Naive B cell (primary cell): Measurements from ENCODE around the gene GPAT2. TPM values are rescaled to one million over a fixed set of nuclear protein-coding genes. Genes with fewer than 3 reads are reported as not detected.
A peak's percentile ranks its signal among the peaks of the same experiment; 100 is the strongest.
"Not testable (repeated sequence)": the region's sequence is repeated elsewhere in the genome, so short reads cannot be mapped to it uniquely, and the experiment has no call there.

ENCODE experiments used
- ATAC-seq, 2 donors: fragments of 150-1000 bp; cut with Tn5 transposase; 2 replicates each; pipeline ENCODE4 v1.10.0; 2021; ENCODE audit warnings: low read depth in 2 of 2, mild to moderate bottlenecking in 2 of 2, moderate library complexity in 2 of 2
- DNase-seq: peaks from one replicate; pipeline ENCODE4 v3.0.0; 2022
- H3K27ac Mint-ChIP-seq, 6 donors: one replicate each; pipeline ENCODE4 v1.8.0; 2020 to 2022; ENCODE audit warnings: mild to moderate bottlenecking in 6 of 6, mixed read lengths in 6 of 6, moderate library complexity in 5 of 6, inconsistent platforms in 2 of 6
- H3K27me3 Mint-ChIP-seq, 3 donors: one replicate each; pipeline ENCODE4 v1.8.0; 2021 to 2022; ENCODE audit warnings: mixed read lengths in 3 of 3, mild to moderate bottlenecking in 1 of 3
- H3K36me3 Mint-ChIP-seq, 2 donors: one replicate each; pipeline ENCODE4 v1.8.0; 2020 to 2022; ENCODE audit warnings: mixed read lengths in 2 of 2, inconsistent platforms in 1 of 2, mild to moderate bottlenecking in 1 of 2
- H3K4me1 Mint-ChIP-seq, 3 donors: one replicate each; pipeline ENCODE4 v1.8.0; 2020 to 2022; ENCODE audit warnings: mixed read lengths in 3 of 3, inconsistent platforms in 1 of 3, mild to moderate bottlenecking in 1 of 3, moderate library complexity in 1 of 3
- H3K4me3 Mint-ChIP-seq, 8 donors: one replicate each; pipeline ENCODE4 v1.8.0; 2020 to 2022; ENCODE audit warnings: mild to moderate bottlenecking in 8 of 8, mixed read lengths in 8 of 8, moderate library complexity in 8 of 8, inconsistent platforms in 2 of 8
- H3K9me3 Mint-ChIP-seq, 7 donors: one replicate each; pipeline ENCODE4 v1.8.0; 2020 to 2022; ENCODE audit warnings: mixed read lengths in 7 of 7, mild to moderate bottlenecking in 5 of 7, inconsistent platforms in 2 of 7, moderate library complexity in 1 of 7
- polyA plus RNA-seq, 6 donors: library from polyadenylated mRNA; unstranded; fragments of 300-500 nt; fragmentation: Illumina TruSeq; gene quantifications; one replicate each; pipeline ENCODE4 v1.2.3, GENCODE V29; 2021; ENCODE audit warnings: low read depth in 6 of 6

The GPAT2 gene
- polyA plus RNA-seq, 6 donors from 2014 or later, result 1.2 to 28.4 (median 2.1) TPM

DNA sequence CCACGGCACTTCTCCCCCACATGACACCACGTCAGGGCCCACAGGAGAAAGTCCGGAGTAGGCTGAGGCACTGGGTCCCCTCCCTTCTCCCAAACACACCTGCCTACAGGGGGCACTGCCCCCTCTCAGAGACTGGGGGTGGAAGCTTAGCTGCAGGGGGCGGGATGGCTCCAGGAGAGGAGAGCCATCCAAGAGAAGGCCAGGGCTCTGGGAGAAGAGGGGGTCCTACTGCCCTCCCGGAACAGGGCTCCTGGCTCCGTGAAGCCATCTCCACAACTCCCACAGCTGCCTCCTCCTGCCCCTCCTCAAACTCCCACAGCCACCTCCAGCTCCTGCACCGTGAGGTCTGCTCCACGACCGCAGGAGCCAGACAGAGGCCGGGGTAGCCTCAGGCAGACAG lies 25.6 kb upstream of the GPAT2 start:
- not testable (repeated sequence) for DNase-seq, H3K36me3 Mint-ChIP-seq, H3K4me3 Mint-ChIP-seq, H3K9me3 Mint-ChIP-seq, H3K4me1 Mint-ChIP-seq, H3K27me3 Mint-ChIP-seq, ATAC-seq, H3K27ac Mint-ChIP-seq

DNA sequence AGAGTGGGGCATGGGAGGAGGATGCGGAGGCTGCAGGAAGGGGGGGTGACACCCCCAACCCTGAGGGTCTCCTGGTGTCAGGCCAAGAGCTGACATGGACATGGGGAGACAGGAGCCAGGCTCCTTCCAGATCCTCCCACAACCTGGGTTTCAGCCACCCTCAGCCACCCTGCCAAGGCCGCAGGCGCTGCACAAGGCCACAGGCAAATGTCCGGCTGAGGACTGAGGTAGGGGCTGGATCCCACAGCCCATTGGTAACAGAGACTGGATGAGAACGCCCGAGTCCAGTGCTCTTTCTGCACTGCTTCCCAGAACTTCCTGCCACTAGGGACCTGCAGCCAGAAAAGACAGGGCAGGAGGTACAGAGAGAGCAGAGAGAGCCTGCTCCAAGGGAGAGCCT lies 24.7 kb upstream of the GPAT2 start:
- DNase-seq, H3K27me3 Mint-ChIP-seq, H3K4me3 Mint-ChIP-seq, ATAC-seq, H3K36me3 Mint-ChIP-seq, H3K9me3 Mint-ChIP-seq, H3K27ac Mint-ChIP-seq, H3K4me1 Mint-ChIP-seq: not testable (repeated sequence)

GRCh38 chr2:96055830-96056229 lies 21.1 kb upstream of the GPAT2 start:
- not testable (repeated sequence) for ATAC-seq, H3K4me3 Mint-ChIP-seq, DNase-seq, H3K9me3 Mint-ChIP-seq, H3K27me3 Mint-ChIP-seq, H3K27ac Mint-ChIP-seq, H3K4me1 Mint-ChIP-seq, H3K36me3 Mint-ChIP-seq

- H3K27ac Mint-ChIP-seq, H3K4me1 Mint-ChIP-seq, H3K4me3 Mint-ChIP-seq, ATAC-seq, H3K9me3 Mint-ChIP-seq, DNase-seq, H3K27me3 Mint-ChIP-seq, H3K36me3 Mint-ChIP-seq: not testable (repeated sequence)
Measured at GRCh38 chr2:96054537-96054936, 19.8 kb upstream of the GPAT2 start.

DNA sequence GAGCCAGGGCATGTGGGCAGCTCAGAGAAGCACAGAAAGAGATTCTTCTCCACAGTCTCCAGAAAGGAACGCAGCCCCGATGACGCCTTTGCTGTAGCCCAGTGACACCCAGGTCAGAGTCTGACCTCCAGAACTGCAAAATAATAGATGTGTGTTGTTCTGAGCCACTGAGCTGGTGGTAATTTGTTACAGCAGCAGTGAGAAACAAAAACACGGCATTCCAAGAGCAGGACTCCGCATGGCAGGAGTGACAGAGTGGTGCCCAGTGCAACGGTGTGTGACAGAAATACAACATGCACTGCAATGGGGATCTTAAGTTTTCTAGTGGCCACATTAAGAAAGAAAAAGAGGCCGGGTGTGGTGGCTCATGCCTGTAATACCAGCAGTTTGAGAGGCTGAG lies 18.7 kb upstream of the GPAT2 start:
- H3K9me3 Mint-ChIP-seq, H3K4me1 Mint-ChIP-seq, ATAC-seq, H3K4me3 Mint-ChIP-seq, H3K27ac Mint-ChIP-seq, DNase-seq, H3K36me3 Mint-ChIP-seq, H3K27me3 Mint-ChIP-seq: not testable (repeated sequence)

GRCh38 chr2:96052632-96053031 lies 17.9 kb upstream of the GPAT2 start:
- not testable (repeated sequence) for H3K27ac Mint-ChIP-seq, H3K27me3 Mint-ChIP-seq, H3K4me1 Mint-ChIP-seq, H3K4me3 Mint-ChIP-seq, DNase-seq, H3K36me3 Mint-ChIP-seq, H3K9me3 Mint-ChIP-seq, ATAC-seq

- H3K4me3 Mint-ChIP-seq, ATAC-seq, H3K27me3 Mint-ChIP-seq, H3K4me1 Mint-ChIP-seq, H3K27ac Mint-ChIP-seq, H3K36me3 Mint-ChIP-seq, DNase-seq, H3K9me3 Mint-ChIP-seq: not testable (repeated sequence)
Measured at GRCh38 chr2:96049917-96050262, 15.2 kb upstream of the GPAT2 start.

- not testable (repeated sequence) for ATAC-seq, H3K27ac Mint-ChIP-seq, H3K27me3 Mint-ChIP-seq, H3K36me3 Mint-ChIP-seq, H3K4me1 Mint-ChIP-seq, H3K4me3 Mint-ChIP-seq, H3K9me3 Mint-ChIP-seq, DNase-seq
Measured at GRCh38 chr2:96049049-96049916, 14.6 kb upstream of the GPAT2 start.

GRCh38 chr2:96035554-96035953 lies 838 bp upstream of the GPAT2 start:
- not testable (repeated sequence) for H3K4me1 Mint-ChIP-seq, H3K4me3 Mint-ChIP-seq, ATAC-seq, H3K36me3 Mint-ChIP-seq, DNase-seq, H3K9me3 Mint-ChIP-seq, H3K27me3 Mint-ChIP-seq, H3K27ac Mint-ChIP-seq

GRCh38 chr2:96033997-96034396 lies 719 bp downstream of the GPAT2 start:
- not testable (repeated sequence) for H3K9me3 Mint-ChIP-seq, H3K27me3 Mint-ChIP-seq, H3K4me3 Mint-ChIP-seq, H3K36me3 Mint-ChIP-seq, DNase-seq, H3K4me1 Mint-ChIP-seq, H3K27ac Mint-ChIP-seq
- peak in 1 of 2 donors; percentile 21 for ATAC-seq

DNA sequence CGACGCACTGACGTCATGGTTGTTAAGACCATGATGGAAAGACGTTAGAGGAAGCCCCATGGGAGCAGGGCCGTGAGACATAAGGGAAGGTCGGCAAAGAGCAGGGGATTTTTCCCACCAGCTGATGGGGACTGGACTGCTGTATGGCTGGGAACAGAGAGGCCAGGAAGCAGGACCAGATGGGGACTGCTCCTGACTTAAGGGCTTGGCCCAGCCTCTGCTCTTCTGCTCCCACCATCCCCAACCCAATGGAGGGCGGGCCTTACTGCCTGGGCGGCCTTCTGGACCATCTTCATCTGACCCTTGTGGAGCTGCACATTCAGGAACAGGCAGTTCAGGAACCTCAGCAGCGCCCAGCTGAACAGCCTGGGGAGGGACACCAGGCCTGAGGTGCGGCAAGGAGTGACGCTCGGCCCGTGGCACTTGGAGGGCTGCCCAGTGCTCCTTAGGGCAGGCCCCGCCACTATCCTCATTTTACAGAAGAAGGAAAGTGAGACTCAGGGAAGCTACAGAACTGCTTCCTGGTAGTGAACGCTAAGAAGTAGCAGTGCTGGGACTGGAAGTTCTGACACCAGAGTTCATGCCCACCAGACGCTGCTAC lies 6.9 kb downstream of the GPAT2 start:
- H3K27me3 Mint-ChIP-seq, H3K4me3 Mint-ChIP-seq, DNase-seq, H3K9me3 Mint-ChIP-seq, H3K27ac Mint-ChIP-seq, ATAC-seq, H3K4me1 Mint-ChIP-seq, H3K36me3 Mint-ChIP-seq: not testable (repeated sequence)

DNA sequence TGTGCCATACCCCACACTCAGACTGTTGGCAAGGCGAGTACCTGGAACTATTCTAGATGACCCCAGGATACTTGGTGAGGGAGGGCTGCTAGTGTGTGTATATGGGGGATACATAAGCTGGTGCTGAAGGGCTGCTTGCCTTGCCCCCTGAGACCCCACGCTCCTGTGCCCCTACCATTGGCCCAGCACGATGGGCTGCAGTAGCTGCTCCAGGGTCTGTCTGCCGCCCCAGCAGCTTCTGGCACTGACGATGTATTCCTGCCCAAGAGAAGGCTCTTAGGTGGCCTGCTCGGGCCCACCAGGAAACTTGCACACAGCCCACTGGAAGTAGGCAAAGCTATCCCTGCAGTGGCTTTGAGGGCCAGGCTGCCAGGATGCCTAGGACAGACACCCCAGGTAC lies 9.0 kb downstream of the GPAT2 start:
- not testable (repeated sequence) for H3K4me3 Mint-ChIP-seq, H3K4me1 Mint-ChIP-seq, ATAC-seq, H3K36me3 Mint-ChIP-seq, H3K27me3 Mint-ChIP-seq, H3K9me3 Mint-ChIP-seq, DNase-seq
- H3K27ac Mint-ChIP-seq, result peak overlapping the region in 1 of 6 donors; percentile 75

DNA sequence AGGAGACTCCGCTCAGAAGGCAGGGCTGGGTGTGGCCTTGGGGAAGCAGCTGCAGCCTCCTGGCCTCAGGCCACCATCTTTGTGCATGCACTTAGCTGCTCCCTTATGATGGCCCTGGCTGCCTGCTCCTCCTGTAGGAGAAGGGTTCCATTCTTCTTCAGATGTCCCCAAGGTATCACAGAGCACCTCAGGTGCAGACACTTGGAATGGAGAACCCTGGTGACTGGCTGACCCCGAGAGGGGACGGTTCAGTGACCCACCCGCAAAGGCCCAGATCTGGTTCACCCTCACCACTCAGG lies 9.6 kb downstream of the GPAT2 start:
- H3K27ac Mint-ChIP-seq, result no peak overlapping the region
- DNase-seq (no peak), ATAC-seq (no peak)
- H3K4me1 Mint-ChIP-seq, result peaks cover 0 to 5% (median 3%) of the 10 kb centered on the region in 3 donors
- no peaks in the 10 kb centered on the region for H3K36me3 Mint-ChIP-seq
- no peak overlapping the region for H3K4me3 Mint-ChIP-seq
- H3K9me3 Mint-ChIP-seq, result no peaks in the 10 kb centered on the region
- H3K27me3 Mint-ChIP-seq, result no peaks in the 10 kb centered on the region

DNA sequence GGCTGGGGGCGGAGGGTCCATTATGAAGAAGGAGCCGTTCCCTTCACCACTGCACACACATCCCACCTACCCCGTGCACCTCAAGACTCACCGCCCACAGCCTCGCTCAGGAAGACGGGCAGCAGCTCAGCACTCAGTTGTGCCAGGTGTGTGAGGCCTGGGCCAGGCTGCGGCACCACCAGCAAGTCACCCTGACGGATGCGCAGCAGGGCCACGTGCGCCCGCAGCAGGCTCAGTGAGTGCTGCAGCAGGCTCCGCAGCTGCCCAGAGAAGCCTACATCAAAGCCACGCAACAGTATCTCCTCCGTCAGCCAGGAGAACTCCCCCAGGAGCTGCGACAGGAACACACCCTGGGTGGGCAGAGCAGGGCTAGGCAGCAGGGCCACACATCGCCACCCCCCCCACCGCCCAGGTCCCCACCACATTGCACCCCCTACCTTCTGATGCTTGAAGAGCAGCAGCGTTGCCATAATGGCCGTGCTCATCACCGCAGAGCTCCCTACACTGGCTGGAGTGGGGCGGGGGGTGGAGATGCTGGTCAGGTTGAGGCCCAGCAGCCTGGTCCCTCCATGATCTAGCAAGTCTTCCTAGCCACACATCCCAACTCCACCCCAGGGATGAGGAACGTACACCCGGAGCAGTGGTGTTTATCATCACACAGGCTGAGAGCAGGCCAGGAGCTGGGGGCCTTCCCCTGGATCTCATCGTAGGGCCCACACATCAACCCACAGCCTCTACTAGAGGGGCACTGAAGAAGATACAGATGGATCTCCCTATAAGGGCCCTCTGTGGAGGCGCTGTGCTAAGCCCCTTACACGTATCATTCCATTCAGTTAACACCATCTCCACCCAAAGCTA lies 10.2 kb downstream of the GPAT2 start:
- no peaks in the 10 kb centered on the region for H3K27me3 Mint-ChIP-seq
- no peaks in the 10 kb centered on the region for H3K9me3 Mint-ChIP-seq
- no peaks in the 10 kb centered on the region for H3K36me3 Mint-ChIP-seq
- no peak overlapping the region for H3K4me3 Mint-ChIP-seq
- H3K27ac Mint-ChIP-seq, result no peak overlapping the region
- no peak for DNase-seq
- H3K4me1 Mint-ChIP-seq, result peaks cover 0 to 5% (median 3%) of the 10 kb centered on the region in 3 donors
- no peak for ATAC-seq
